ENCODE measurements around the gene SGMS1.
"Not testable (repeated sequence)": the region's sequence is repeated elsewhere in the genome, so short reads cannot be mapped to it uniquely, and the experiment has no call there.

SGMS1 gene

DNA sequence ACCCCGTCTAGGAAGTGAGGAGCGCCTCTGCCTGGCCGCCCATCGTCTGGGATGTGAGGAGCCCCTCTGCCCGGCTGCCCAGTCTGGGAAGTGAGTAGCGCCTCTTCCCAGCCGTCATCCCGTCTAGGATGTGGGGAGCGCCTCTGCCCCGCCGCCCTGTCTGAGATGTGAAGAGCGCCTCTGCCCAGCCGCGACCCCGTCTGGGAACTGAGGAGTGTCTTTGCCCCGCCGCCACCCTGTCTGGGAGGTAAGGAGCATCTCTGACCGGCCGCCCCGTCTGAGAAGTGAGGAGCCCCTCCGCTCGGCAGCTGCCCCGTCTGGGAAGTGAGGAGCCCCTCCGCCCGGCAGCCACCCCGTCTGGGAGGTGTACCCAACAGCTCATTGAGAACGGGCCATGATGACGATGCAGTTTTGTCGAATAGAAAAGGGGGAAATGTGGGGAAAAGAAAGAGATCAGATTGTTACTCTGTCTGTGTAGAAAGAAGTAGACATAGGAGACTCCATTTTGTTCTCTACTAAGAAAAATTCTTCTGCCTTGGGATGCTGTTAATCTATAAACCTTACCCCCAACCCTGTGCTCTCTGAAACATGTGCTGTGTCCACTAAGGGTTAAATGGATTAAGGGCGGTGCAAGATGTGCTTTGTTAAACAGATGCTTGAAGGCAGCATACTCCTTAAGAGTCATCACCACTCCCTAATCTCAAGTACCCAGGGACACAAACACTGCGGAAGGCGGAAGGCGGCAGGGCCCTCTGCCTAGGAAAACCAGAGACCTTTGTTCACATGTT lies 267.9 kb downstream of the SGMS1 start:
- DNase-seq, result not testable (repeated sequence)

DNA sequence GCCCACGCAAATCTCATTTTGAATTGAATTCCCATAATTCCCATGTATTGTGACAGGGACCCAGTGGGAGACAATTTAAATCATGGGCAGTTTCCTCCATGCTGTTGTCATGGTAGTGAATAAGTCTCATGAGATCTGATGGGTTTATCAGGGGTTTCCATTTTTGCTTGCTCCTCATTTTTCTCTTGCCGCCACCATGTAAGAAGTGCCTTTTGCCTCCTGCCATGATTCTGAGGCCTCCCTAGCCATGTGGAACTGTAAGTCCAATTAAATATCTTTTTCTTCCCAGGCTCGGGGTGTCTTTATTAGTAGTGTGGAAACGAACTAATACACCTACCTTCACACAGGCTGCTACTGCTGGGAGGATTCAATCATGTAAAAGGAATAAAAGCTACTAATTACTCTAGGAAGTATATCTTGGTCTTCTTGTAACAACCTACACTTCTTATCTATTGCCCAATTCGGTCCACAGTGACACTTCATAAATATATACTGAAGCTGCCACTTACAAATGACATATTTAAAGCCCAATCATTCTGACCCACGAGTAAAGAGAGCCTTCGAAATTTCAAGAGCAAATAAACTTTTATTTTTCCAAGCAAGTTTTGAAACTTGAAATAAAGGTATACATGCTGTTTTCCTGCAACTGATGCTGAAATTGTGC lies 272.1 kb downstream of the SGMS1 start:
- no peak for DNase-seq

DNA sequence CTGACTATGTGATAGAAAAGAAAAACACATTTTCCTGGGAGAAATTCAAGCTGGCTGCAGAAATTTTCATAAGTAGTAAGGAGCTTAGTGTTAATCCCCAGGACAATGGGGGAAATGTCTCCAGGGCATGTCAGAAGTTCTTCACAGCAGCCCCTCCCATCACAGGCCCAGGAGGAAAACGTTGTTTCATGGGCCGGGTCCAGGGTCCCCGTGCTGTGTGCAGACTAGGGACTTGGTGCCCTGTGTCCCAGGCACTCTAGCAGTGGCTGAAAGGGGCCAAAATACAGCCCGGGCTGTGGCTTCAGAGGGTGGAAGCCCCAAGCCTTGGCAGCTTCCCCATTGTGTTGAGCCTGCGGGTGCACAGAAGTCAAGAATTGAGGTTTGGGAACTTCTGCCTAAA lies 273.4 kb downstream of the SGMS1 start:
- no peak for DNase-seq

DNA sequence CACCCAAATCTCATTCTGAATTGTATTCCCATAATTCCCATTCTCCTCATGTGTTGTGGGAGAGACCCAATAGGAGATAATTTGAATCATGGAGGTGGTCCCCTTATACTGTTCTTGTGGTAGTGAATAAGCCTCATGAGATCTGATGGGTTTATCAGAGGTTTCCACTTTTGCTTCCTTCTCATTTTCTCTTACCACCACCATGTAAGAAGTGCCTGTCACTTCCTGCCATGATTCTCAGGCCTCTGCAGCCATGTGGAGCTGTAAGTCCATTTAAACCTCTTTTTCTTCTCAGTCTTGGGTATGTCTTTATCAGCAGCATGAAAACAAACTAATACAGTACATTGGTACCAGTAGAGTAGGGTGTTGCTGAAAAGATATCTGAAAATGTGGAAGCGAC lies 274.2 kb downstream of the SGMS1 start:
- no peak for DNase-seq

DNA sequence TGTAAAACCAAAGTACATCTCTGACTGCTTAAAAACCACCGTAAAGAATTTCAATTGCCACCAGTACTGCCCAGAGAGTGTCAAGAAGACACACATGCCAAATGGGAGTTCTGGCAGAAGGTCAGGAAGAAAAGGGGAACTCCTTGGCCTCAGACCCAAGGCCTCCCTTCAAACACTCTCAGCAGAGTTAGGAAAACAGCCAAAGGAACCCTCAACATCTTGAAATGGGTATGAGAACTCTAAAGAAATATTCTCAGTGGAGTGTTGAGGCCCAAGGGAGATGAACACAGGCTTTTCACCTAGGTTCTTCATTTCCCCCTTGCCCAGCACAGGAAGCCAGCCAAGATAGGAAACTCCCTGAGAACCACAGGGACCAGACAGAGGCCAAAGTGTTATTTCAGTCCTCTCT lies 276.4 kb downstream of the SGMS1 start:
- no peak for DNase-seq

DNA sequence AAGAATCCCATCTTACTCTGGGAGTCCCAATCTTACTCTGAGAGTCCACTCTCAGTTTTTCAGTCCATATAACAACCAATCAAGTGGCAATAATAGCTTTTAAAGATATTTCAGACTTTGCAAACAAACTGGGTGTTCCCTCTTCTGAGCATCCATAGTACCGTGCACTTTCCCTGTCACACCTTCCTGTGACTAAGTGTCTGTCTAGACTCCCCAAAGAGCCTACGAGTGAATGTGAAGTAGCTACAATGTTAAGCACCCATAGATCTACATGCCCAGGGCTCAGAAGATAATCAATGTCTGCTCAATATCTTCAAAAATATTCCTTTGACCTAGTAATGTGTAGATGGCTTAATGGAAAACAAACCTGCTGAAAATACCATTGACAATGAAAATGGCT lies 276.8 kb downstream of the SGMS1 start:
- no peak for DNase-seq

DNA sequence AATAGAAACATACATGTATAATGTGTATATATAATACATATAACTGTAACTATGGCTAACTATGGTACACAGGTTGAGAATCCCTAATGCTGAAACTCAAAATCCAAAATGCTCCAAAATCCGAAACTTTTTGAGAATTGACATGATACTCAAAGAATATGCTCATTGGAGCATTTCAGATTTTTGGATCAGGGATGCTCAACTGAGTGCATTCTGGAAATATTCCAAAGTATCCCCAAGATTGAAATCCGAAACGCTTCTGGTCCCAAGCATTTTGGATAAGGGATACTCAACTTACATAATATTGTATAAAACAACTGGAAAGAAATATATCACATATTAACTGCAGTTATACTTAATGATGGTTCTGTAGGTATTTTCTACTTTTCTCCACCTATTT lies 278.2 kb downstream of the SGMS1 start:
- DNase-seq, result no peak

DNA sequence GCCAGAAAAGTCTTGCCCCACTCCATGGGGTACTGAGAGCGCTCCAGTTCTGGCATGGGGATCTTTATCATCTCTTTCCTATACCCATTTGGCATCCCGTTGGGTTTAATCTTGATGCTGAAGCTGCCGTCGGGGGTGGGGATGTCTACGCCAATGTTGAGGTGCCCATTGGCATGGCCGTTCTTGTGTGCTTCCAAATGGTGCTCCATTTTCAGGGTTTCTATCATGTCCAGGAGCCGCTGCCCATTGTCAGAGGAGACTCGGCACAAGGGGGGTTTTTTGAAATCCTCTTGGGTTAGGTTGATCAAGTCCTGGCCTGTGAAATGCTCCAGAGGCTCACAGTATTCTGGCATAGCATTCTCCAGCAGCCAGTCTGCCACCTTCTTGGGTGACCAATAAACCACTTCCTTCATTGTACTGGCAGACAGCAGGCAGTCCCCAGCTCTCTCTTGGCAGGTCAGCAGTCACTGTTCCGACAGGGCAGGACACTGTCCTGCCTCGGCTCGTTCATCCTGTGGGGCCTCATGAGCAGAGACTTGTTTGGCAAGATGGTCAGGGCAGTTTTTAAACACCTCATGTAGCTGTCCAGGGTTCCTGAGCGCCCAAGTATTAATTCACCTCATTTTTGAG lies 279.9 kb downstream of the SGMS1 start:
- DNase-seq, result no peak

DNA sequence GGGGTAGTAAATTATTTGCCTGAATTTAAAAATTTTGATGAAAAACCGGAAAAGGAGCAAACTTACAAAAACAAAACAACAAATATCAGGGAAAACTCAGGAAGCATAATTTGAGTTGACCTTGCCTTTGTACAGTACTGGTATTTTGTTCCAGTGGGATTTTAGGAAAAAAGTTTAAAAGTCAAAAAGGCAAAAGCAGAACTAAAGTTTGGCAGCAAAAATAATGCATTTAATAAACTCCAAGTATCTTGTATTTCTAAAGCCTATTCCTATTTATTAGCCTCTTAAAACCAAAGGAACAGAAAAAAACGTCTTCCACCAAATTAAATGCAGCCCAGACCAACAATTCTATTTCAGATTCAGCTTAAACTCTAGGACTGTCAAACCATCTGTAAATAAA lies 281.8 kb downstream of the SGMS1 start:
- DNase-seq, result no peak

DNA sequence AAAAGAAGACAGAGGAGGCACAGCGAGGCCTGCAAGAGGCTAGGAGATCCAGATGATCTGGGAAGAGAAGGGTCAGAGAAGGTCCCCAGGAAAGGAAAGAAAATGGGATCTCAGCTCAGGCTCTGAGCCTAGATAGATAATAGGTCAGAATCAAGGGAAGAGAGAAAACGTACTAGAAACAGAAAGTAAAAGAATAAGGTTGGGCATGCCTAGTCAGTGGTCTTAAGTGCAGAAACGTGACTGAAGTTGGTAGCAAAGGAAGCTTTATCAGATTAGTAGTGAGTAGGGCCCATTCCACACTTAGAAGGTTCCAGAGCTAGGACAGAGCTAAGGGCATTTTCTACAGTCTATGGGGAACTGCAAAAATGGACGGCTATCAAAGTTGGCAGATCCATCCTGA lies 287.6 kb downstream of the SGMS1 start:
- no peak for DNase-seq

DNA sequence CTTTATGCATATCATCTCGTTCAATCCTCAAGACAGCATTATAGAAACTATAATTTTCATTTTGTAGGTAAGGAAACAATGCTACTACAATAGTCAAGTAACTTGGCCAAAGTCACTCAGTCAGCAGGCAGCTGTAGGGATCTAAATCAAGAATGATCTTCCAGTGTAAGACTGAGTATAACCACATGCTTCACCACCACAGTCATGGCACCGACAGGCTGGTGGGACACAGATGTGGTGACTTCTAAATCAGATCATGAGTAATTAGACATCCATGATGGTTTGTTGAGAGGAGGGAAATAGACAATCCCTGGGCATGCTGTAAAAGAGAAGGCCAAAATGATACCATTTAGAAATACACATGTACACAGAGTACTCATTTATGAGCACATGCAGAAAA lies 288.4 kb downstream of the SGMS1 start:
- no peak for DNase-seq

DNA sequence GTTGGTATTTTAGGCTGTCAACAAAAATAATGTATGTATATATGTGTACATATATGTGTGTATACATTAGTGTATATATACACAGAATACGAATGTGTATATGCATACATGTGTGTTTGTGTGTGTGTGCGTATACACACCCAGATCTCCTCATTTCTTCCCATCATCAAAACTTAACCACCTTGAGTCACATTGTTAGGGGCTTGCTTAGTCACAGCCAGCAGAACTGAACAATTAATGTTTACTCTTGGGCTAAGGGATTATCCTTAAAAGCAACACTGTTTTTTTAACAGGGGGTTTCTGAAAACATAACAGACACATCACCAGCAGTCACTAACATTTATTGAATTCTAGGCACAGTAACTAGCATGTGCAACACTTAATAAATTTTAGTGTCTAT lies 289.5 kb downstream of the SGMS1 start:
- DNase-seq, result no peak

DNA sequence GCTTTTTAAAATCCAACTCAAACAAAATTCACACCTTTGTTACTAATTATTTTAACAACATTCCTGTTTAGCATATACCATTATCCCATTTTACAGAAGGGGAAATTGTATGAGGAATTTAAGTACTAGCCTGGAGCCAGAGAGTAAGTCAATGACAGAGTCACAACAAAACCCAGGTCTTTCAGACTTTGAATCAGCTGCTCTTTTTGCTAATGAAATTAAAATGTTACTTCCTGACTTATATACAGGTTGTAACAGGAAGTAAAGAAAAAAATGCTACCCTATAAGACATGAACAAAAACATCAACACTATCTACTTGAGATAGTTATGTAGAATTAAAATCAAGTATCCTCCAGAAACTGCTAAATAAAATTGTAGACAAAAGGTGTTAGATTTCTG lies 289.9 kb downstream of the SGMS1 start:
- no peak for DNase-seq

DNA sequence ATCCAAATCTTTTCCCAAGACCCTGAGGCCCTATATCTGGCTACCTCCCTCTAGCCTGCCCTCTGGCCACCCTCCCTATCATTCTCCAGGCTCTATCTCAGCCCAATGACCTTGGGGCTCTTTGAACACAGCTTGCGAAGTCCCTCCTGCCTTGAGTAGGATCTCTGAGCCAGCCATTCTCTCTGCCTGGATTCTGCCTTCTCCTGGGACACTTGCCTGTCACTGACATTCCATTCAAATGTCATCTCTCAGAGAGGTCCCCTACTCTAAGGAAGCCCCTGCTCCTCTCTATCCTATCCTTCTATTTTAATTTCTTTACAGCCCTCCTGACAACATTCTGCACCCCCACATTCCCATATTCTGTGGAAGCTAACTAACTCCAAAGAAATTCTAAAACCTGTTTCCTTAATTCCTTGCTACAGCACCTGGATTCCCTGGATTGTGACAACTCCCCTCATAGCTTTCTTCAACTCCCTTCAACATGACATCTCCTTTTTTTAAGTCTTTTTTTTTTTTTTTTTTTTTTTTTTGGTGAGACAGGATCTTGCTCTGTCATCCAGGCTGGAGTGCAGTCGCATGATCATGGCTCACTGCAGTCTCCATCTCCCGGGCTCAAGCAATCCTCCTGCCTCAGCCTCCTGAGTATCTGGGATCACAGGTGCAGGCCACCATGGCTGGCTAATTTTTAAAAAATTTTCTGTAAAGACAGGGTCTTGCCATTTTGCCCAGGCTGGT lies 291.5 kb downstream of the SGMS1 start:
- DNase-seq, result no peak

DNA sequence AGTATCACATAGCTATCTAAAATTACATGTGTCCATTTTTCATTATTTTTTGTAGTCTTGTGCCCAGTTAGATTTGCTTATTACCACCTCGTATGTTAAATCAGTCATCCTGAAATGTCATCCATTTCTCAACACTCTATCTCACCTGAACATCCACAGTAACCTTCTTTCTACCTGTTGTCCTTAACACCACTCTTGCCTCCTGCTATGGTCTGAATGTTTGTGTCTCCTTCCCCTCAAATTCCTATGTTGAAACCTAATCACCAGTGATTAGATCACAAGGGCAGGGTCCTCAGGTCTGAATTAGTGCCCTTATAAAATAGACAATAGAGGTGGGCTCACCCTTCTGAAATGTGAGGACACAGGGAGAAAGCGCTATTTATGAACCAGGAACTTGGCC lies 292.3 kb downstream of the SGMS1 start:
- no peak for DNase-seq

DNA sequence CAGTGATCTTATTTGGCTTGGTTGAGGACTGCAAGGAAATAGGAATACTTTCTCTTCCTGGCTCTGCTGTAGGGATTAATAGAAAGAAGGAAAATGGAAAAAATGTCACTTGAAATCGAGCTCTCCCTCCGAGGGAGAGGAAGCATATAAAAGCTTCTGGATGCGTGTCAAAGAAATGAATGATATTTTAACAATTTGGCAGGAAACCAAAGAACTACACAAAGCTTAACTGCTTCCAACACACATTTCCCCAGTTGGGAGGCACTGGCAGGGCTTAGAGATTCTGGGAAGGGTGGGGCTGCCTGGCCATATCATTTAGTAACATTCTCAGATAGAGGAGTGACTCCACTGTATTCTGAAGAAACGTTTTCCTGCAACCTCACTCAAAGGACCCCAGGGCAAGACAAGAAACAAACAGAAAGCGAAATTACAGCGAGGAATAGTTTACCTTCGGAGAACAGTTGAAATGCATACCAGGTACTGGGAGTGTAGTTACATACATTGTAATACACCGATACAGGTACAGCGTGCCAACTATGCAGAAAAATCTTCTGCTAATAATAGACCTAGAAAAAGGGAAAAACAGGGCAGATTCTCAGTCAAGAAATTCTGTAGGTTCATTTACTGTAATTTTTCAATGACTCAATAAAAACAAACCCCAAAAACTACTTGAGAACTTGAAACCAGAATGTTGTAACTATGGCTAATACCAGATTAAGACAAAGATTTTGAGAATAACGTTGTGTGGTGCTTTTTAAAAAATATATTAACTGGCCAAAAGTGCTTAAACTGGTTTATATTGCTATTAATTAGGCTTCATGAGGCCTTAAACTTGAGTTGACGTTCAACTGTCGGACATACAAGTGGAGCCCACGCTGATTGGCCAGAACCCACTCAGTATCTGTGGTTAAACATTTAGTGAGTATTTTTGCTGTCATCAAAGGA lies 296.7 kb downstream of the SGMS1 start:
- DNase-seq, result no peak

DNA sequence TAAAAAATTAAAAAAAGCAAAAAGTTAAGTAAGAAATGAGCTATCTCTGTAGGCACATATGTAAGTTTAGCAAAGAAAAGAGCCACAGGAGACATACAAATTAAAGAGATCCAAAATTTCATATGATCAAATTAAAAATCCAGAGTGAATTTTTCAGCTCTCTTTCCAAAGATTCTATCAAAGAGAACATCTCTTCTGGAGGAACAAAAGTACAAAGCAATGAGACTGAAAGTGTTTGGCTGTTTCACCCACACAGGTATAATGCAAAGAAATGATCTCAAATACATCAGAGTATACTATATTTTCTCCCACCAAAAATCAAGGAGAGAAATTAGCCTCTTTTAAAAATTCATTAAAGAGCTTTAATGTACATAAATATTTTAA lies 297.6 kb downstream of the SGMS1 start:
- no peak for DNase-seq

DNA sequence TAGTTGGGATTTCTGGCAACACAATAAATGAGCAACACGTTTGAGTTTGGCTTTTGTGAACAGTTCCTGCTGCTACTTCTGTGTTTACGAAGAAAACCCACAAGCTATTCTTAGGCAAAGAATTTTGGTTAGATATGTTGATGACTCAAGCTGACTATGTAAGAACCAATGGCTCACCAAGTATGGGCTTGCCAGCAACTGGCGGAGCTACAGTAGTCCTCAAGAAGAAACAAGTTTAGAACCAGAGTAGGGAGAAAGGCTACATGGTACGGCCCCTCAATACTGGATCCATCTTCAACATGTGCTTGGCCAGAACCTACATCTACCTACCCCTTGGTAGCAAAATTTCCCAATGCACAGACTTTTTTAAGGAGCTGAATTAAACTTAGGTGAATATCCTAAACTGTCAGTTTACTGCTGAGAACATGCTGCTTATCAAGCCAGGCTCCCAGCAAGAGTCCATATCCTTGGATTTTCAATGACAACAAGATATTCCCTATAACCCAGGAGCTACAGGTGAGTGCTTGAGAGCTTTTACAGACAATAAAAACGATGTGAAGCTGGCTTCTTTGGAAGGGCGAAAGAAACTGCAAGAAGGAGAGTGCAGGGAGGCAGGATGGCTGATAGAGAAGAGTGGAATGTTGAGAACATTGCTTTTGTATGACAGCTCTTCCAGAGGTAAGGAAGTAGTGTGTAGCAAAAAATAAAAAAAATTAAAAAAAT lies 298.1 kb downstream of the SGMS1 start:
- no peak for DNase-seq

DNA sequence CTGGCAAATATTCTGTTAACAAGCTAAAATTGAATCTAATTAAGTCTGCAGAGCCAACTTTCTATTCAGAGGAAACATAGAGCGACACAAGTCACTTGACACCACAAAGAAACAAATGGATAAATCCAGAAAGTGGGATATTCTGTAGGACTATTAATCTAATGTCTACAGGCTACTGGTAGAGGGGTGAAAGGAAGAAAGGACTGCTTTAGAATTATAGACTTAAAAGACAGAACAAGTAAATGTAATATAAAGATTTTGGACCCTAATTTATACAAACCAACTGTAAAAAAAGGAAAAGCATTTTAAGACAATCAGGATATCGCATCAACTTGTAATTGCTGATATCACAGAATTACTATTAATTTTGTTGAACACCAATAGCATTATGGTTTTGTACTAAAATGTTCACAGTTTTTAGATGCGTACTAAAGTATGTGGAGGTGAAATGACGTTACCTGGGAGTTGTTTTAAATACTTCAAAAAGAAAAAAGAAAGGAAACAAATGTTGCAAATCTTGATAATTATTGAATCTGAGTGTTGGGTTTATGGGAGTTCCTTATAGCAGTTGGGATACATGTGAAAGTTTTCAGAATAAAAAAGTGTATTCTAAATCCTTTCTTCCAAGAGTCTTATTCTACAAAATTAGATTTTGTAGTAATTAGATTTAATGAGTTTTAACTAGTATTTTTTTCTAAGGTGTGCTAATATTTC lies 298.9 kb downstream of the SGMS1 start:
- no peak for DNase-seq

DNA sequence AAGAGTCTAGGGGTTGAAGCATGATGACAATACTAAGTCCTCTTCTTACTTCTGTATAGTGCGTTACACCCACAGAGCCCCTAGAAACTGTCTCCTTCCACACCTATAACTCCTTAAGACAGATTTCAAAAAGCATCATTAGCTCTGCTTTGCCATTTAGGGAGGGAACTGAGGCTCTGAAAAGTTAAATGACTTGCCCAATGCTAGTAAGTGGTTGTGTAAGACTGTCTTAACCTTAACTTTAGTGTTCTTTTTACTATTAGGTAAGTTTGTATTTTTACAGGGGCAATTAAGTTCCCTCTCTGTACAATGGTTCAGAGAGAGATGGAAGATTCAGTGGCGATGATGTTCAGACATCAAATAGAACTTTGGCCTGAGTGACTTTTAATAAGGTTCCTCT lies 299.7 kb downstream of the SGMS1 start:
- no peak for DNase-seq

DNA sequence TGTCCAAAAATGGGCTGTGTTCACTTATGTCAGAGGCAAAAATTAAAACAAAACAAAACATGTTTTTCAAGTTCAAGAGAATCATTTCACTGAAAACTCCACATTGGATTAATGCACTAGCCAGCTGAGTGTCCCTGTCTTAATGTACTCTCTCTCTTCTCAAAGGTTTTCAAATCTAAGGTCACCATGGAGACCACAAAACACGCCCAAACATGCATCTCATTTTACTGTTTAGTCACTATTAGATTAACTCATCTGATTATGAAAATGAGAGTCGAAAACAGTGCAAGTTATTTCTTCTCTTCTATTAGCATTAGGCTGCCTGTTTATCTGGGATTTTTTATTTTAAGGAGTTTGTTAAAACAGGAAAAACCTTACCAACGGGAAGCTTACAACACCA lies 301.7 kb downstream of the SGMS1 start:
- DNase-seq, result no peak

All from activated naive CD4-positive, alpha-beta T cell treated with Interleukin-2 at 50 U/mL for 16 hours (primary cell).